Peyer's patch (tissue), 4 donors: ENCODE results near the gene DPF3.

Source experiments
- CTCF ChIP-seq, 6 experiments: fragments of 450-650 bp in 4 of 6; fragments of 200-600 bp in 2 of 6; sonication (generic) in 1 of 6; IDR thresholded peaks; one replicate each; pipeline ENCODE4 v1.5.1; 2017 to 2019; ENCODE audit warnings: antibody characterized with exemption in 6 of 6, mild to moderate bottlenecking in 3 of 6, moderate library complexity in 1 of 6
- POLR2A ChIP-seq, 2 donors: fragments of 450-650 bp; IDR thresholded peaks; one replicate each; pipeline ENCODE4 v1.5.1; 2017; ENCODE audit warnings: antibody characterized with exemption in 2 of 2, mild to moderate bottlenecking in 2 of 2, moderate library complexity in 2 of 2

DNA sequence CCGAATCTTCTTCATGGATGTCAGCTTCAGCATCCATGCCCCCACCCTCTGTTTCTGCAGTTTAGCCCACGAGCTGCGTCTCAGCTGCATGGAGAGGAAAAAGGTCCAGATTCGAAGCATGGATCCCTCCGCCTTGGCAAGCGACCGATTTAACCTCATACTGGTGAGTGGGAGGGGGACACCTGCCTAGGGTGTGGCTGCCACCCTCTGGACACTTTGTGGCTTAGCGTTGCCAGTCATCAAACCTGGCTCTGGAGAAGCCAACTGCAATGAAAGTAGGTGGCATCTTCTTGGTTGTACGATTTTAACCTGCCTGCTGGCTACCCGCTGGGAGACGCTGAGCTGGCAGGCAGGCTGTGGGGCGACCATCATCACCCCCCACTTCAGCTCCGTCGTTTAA, 49.0 kb upstream of the DPF3 start:
- TF ChIP-seq CTCF (IDR thresholded peaks at IDR 0.05) (no peak), POLR2A (IDR thresholded peaks at IDR 0.05) (no peak)
